Subcutaneous adipose tissue (tissue), 4 donors: Measurements from ENCODE around the gene GDPD5. TPM values are rescaled to one million over a fixed set of nuclear protein-coding genes. Genes with fewer than 3 reads are reported as not detected.

ENCODE experiments used
- total RNA-seq, 4 donors: library from RNA; depleted of rRNA; stranded (reverse); fragments of >200 nt; gene quantifications; one replicate each; pipeline ENCODE4 v1.1.0, GENCODE V29; 2016
- TF ChIP-seq, protein P1 (sequence below): fragments of 450-650 bp; IDR thresholded peaks from one replicate; pipeline ENCODE4 v1.5.1; 2016; ENCODE audit warnings: low read depth, mild to moderate bottlenecking, control low read depth, antibody characterized with exemption, moderate library complexity

GDPD5 gene
- total RNA-seq, 4 donors from 2014 or later, result 19.2 to 96.8 (median 32.6) TPM

DNA sequence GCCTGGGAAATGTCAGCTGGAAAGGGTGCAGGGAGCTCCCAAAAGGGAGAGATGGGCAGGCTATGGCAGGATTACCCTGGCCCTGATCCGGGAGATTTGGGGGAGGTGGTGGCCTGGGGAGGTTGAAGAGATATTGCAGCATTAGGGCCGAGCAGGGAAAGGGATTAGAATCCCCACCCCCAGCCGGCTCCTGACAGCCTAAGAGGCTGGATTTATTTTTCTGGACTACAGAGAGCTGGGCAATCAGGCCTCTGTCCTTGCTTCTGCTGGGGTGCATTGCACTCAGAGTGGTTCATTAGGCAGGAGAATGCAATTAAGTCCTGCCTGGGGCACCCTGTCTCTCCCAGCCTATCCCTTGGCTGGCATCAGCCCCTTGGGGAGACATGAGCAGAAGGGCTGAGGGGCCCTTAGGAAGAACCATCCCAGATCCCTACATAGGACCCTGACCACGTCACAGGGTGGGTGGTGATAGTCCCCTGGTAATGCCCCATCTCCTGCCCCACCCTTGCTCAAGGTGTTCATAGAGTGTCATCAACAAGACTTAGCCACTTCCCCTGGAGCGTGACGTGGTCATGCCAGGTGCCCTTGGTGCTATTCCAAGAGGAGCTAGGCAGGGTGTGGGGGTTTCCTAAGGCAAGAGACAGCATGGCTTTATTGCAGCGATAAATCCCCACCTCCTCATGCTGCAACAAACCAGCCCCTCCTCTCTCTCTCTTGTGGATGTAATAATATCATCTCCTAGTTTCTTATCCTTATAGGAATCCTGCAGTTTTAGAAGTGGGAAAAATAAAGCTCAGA, 54.4 kb downstream of the GDPD5 start:
- TF ChIP-seq, protein P1, sequence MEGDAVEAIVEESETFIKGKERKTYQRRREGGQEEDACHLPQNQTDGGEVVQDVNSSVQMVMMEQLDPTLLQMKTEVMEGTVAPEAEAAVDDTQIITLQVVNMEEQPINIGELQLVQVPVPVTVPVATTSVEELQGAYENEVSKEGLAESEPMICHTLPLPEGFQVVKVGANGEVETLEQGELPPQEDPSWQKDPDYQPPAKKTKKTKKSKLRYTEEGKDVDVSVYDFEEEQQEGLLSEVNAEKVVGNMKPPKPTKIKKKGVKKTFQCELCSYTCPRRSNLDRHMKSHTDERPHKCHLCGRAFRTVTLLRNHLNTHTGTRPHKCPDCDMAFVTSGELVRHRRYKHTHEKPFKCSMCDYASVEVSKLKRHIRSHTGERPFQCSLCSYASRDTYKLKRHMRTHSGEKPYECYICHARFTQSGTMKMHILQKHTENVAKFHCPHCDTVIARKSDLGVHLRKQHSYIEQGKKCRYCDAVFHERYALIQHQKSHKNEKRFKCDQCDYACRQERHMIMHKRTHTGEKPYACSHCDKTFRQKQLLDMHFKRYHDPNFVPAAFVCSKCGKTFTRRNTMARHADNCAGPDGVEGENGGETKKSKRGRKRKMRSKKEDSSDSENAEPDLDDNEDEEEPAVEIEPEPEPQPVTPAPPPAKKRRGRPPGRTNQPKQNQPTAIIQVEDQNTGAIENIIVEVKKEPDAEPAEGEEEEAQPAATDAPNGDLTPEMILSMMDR, result no peak

DNA sequence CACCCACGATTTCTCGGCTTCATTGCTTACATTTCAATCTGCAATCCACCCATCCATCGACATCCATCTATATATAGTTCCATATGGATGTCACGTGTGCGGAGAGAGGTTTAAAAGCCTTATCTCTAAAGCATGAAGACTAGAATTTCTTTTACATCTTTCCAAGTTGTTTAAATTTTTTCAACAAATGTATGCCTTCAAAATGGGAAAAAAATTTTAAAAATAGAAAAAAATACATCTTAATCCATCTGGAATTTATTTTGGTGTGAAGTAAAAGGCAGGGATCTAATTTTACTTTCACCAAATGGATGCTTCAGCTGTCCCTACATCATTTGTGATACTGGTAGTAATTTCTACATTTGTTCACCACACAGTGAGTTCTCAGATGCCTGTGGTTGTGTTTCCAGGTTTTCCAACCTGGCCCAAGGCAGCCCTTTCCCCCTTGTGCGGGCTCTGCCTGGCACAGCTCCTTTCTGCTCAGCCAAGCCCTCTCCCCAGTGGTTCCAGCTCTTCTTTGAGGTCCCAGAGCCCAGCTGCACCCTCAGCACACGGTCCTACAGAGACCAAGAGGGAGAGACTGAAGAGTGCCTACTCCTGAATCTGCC, 55.2 kb downstream of the GDPD5 start:
- TF ChIP-seq, protein P1, result no peak

DNA sequence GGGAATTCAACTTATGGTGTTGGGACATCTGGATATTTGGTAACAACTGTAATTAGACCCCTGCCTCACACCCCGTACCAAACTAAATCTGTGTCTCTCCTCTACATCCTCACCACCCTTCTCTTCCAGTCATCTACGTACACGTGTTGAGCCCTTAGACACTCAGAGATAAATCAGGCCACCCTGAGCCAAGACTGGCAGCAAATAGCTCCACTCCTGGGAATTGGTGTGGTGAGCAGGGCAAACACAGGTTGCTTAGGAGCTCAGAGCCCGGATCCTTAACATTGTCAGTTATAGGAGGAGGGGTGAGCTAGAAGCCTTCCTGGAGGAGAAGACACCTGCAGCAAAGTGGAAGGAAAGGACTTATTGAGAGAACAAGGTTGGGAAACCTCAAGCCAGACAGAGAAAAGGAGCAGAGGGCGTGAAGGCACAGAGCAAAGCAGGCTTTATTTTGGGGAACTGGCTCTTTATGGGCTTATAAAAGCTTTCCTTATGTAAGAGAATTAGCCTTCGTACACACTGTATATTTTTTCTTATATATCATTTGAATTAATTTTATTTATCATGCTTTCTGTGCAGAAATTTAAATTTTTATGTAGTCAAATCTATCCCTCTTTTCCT, 55.8 kb downstream of the GDPD5 start:
- TF ChIP-seq, protein P1, result no peak

DNA sequence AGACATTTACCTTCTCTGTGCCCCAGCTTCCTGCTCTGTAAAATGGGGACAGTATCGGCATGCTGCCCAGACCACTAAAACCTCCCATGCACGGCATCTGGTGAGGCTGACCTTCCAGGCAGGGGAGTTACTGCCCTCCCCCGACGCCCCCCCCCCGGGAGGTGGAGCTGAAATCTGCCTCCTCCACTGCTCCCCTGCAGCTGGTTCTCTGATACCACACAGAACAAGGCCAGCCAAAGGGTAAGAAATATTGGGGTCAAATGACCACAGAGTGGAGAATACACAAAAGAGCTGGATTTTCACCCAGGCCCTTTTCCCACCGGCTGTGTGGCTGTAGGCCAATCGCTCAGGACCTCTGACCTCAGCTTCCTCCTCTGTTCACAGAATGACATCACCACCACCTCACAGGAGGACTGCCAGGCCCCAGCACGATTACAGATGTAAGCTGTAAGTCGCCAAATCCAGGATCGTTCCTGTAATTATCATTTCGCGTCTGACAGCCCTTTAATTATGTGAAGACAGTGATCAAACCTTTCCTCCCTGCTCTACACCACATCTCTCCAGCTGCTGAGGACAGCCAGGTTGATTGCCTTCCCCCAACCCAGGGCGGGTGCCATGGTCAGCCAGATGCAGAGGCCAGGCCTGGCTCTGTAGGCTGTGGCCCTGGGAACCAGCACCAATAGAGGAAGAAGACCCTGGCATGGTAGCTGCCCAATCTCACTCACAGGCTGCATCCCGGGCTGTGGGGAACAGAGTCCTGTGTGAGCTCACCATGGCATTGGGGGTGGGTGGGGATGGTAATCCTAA, 57.0 kb downstream of the GDPD5 start:
- TF ChIP-seq, protein P1, result no peak

DNA sequence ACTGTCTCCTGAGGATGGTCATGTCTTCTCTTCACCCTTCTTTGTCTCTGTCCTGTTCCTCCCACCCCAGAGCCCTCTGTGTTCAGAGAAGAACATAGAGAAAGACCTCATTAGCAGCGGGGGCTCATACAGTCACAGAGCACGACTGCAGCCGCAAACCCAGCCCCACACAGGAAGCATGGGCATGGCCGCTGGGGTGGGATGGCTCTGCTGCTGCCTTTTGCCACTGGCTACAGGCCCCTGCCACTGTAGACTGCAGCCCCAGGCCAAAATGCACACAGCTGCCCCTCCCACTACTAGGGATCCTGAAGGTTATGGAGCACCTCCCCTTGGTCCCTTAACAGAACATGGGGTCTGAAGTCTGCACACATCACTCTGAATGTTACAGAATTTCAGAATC, 57.9 kb downstream of the GDPD5 start:
- TF ChIP-seq, protein P1, result no peak

DNA sequence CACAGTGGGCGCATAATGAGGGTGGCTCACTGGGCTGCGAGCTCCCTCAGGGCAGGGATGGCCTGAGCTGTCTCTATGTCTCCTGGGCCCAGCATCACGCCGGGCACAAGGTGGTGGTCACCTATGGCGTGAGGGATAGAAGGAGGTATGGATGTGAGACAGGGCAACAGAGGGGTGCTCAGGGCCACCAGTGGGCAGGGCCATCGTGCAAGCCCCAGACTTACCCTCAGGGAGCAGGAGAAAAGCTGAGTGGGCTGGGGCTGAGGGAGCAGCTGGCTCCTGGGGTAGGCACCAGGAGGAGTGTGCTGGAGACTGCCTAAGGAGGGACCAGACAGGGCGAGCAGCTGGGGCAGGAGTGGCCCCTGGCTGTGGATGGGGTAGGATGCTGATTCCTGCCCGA, 58.4 kb downstream of the GDPD5 start:
- TF ChIP-seq, protein P1, result no peak
